Keratinocyte (primary cell): Measurements from ENCODE around the gene MCF2L2. TPM values are rescaled to one million over a fixed set of nuclear protein-coding genes. Genes with fewer than 3 reads are reported as not detected.

ENCODE experiments used
- DNase-seq: peaks from one replicate; pipeline ENCODE4 v3.0.0-alpha.2; 2011; ENCODE audit warnings: low read depth, missing footprints, low spot score
- FAIRE-seq: peaks from 2 replicates; lab custom pipeline; 2011; peaks lifted over from hg19 to GRCh38; lab: Jason Lieb, UNC
- H2AFZ ChIP-seq: 2 replicates; pipeline ENCODE4 v1.6.0; 2012; ENCODE audit warnings: low read length, control low read depth, inconsistent platforms; ENCODE audit not compliant: control insufficient read depth
- H3K27ac ChIP-seq: 2 replicates; pipeline ENCODE4 v1.5.1; 2011; ENCODE audit warnings: low read length; ENCODE audit not compliant: control insufficient read depth, insufficient read depth
- H3K27me3 ChIP-seq: 3 replicates; pipeline ENCODE4 v1.6.0; 2011; ENCODE audit warnings: low read length; ENCODE audit not compliant: control insufficient read depth, insufficient read depth; ENCODE audit errors: extremely low read depth
- H3K36me3 ChIP-seq, 2 experiments: 2 replicates in 1 of 2; 3 replicates in 1 of 2; pipeline ENCODE4 v1.5.1; 2011; ENCODE audit warnings: low read length in 2 of 2, mild to moderate bottlenecking in 1 of 2; ENCODE audit not compliant: control insufficient read depth in 2 of 2, insufficient read depth in 2 of 2; ENCODE audit errors: extremely low read depth in 1 of 2
- H3K4me1 ChIP-seq: 3 replicates; pipeline ENCODE4 v1.5.1; 2011; ENCODE audit warnings: low read length; ENCODE audit not compliant: control insufficient read depth, insufficient read depth; ENCODE audit errors: extremely low read depth
- H3K4me2 ChIP-seq: 3 replicates; pipeline ENCODE4 v1.6.0; 2011; ENCODE audit warnings: low read depth, low read length; ENCODE audit not compliant: control insufficient read depth, insufficient read depth; ENCODE audit errors: extremely low read depth
- H3K4me3 ChIP-seq, 3 experiments: fragments of 200-600 bp in 1 of 3; sonication (generic) in 1 of 3; 2 replicates in 2 of 3; 3 replicates in 1 of 3; pipeline ENCODE4 v1.5.1; 2011 to 2016; ENCODE audit warnings: low read length in 3 of 3, mild to moderate bottlenecking in 3 of 3, control low read depth in 2 of 3, inconsistent platforms in 1 of 3, low read depth in 1 of 3, mixed read lengths in 1 of 3, mixed run types in 1 of 3, moderate library complexity in 1 of 3; ENCODE audit not compliant: control insufficient read depth in 2 of 3, insufficient read depth in 2 of 3; ENCODE audit errors: extremely low read depth in 1 of 3
- H3K79me2 ChIP-seq: 2 replicates; pipeline ENCODE4 v1.6.0; 2012; ENCODE audit warnings: low read length; ENCODE audit not compliant: control insufficient read depth, insufficient read depth
- H3K9ac ChIP-seq: 3 replicates; pipeline ENCODE4 v1.6.0; 2011; ENCODE audit warnings: low read length; ENCODE audit not compliant: control insufficient read depth, insufficient read depth; ENCODE audit errors: extremely low read depth
- H3K9me1 ChIP-seq: 3 replicates; pipeline ENCODE4 v1.6.0; 2011; ENCODE audit warnings: low read length; ENCODE audit not compliant: control insufficient read depth, insufficient read depth; ENCODE audit errors: extremely low read depth
- H3K9me3 ChIP-seq: 2 replicates; pipeline ENCODE4 v1.5.1; 2012; ENCODE audit warnings: low read depth, low read length; ENCODE audit not compliant: control insufficient read depth
- H4K20me1 ChIP-seq: 3 replicates; pipeline ENCODE4 v1.6.0; 2011; ENCODE audit warnings: low read length; ENCODE audit not compliant: control insufficient read depth, insufficient read depth; ENCODE audit errors: extremely low read depth
- EZH2 ChIP-seq: IDR thresholded peaks from one replicate; pipeline ENCODE4 v1.6.1; 2012; ENCODE audit warnings: inconsistent platforms, mild to moderate bottlenecking, low read length, moderate library complexity
- dilution Hi-C: fragments of 300-500 bp; cut with MboI; formaldehyde crosslinking; loops from one replicate; pipeline ENCODE4 v1.7.0; 2020; ENCODE audit warnings: low sequenced_read_pairs; ENCODE audit not compliant: extremely low pct_ligation_motif_present
- polyA plus RNA-seq, 5 experiments: library from polyadenylated mRNA; depleted of rRNA in 3 of 5; stranded (reverse) in 3 of 5; stranded (forward) in 1 of 5; unstranded in 1 of 5; fragments of >200 nt; gene quantifications; 1 replicate in 1 of 5; 2 replicates in 3 of 5; 3 replicates in 1 of 5; pipeline versions ENCODE4 v1.2.1 to v1.2.3, GENCODE V29; 2011 to 2012; ENCODE audit warnings: missing spikeins in 2 of 5, low read depth in 1 of 5, low replicate concordance in 1 of 5
- TF ChIP-seq, protein P1 (sequence below), 3 experiments: IDR thresholded peaks in 1 of 3; conservative IDR thresholded peaks in 1 of 3; optimal IDR thresholded peaks in 1 of 3; 2 replicates in 2 of 3; 3 replicates in 1 of 3; pipeline versions ENCODE3 to v1.5.1; 2011; ENCODE audit warnings: low read length in 3 of 3, mild to moderate bottlenecking in 3 of 3, moderate library complexity in 2 of 3, control low read depth in 1 of 3, inconsistent platforms in 1 of 3; ENCODE audit not compliant: insufficient read depth in 2 of 3; ENCODE audit errors: extremely low read depth in 1 of 3

MCF2L2 gene
- polyA plus RNA-seq, 1 donor (not counting 4 experiments of a cell fraction or from before 2014, with no cell fraction given), result 0.26 TPM

- TF ChIP-seq, protein P1, sequence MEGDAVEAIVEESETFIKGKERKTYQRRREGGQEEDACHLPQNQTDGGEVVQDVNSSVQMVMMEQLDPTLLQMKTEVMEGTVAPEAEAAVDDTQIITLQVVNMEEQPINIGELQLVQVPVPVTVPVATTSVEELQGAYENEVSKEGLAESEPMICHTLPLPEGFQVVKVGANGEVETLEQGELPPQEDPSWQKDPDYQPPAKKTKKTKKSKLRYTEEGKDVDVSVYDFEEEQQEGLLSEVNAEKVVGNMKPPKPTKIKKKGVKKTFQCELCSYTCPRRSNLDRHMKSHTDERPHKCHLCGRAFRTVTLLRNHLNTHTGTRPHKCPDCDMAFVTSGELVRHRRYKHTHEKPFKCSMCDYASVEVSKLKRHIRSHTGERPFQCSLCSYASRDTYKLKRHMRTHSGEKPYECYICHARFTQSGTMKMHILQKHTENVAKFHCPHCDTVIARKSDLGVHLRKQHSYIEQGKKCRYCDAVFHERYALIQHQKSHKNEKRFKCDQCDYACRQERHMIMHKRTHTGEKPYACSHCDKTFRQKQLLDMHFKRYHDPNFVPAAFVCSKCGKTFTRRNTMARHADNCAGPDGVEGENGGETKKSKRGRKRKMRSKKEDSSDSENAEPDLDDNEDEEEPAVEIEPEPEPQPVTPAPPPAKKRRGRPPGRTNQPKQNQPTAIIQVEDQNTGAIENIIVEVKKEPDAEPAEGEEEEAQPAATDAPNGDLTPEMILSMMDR (optimal IDR thresholded peaks at IDR 0.05 in 1 of 3, IDR thresholded peaks at IDR 0.05 in 1 of 3, conservative IDR thresholded peaks at IDR 0.05 in 1 of 3; ENCODE audit: extremely low read depth in 1 of 3, insufficient read depth in 2 of 3, low read length in 3 of 3), result peak; percentile 20 to 22 (median 22)
- TF ChIP-seq EZH2, result no peak
- Histone ChIP-seq H2AFZ (no peak overlapping the region), H3K4me2 (no peak overlapping the region), H3K9me1 (no peaks in the 10 kb centered on the region), H3K4me3 (no peak overlapping the region), H3K9me3 (no peaks in the 10 kb centered on the region), H3K79me2 (no peaks in the 10 kb centered on the region), H4K20me1 (no peaks in the 10 kb centered on the region), H3K27ac (no peak overlapping the region), H3K9ac (no peak overlapping the region), H3K36me3 (no peaks in the 10 kb centered on the region), H3K27me3 (no peaks in the 10 kb centered on the region), H3K4me1 (peaks cover 7% of the 10 kb centered on the region)
- no peak for DNase-seq
- FAIRE-seq, result no peak
- dilution Hi-C loops, result no loop called here
Measured at GRCh38 chr3:183159333-183159732, 269.1 kb downstream of the MCF2L2 start.

GRCh38 chr3:183158551-183159006 is 269.8 kb downstream of the MCF2L2 start:
- H3K4me2 ChIP-seq, result no peak overlapping the region
- no peaks in the 10 kb centered on the region for H3K9me3 ChIP-seq
- no peaks in the 10 kb centered on the region for H4K20me1 ChIP-seq
- H3K4me1 ChIP-seq, result peaks cover 7% of the 10 kb centered on the region
- no peak overlapping the region for H2AFZ ChIP-seq
- no peak overlapping the region for H3K4me3 ChIP-seq
- no peaks in the 10 kb centered on the region for H3K27me3 ChIP-seq
- FAIRE-seq (no peak), DNase-seq (no peak)
- no peak overlapping the region for H3K27ac ChIP-seq
- TF ChIP-seq EZH2, result no peak
- TF ChIP-seq, protein P1 (optimal IDR thresholded peaks at IDR 0.05 in 1 of 3, IDR thresholded peaks at IDR 0.05 in 1 of 3, conservative IDR thresholded peaks at IDR 0.05 in 1 of 3; ENCODE audit: extremely low read depth in 1 of 3, insufficient read depth in 2 of 3, low read length in 3 of 3), result no peak
- H3K9ac ChIP-seq, result no peak overlapping the region
- H3K36me3 ChIP-seq, result no peaks in the 10 kb centered on the region
- no peaks in the 10 kb centered on the region for H3K9me1 ChIP-seq
- no peaks in the 10 kb centered on the region for H3K79me2 ChIP-seq
- dilution Hi-C loops, result no loop called here
